Suppressor macrophage treated with lipopolysaccharide for 1 hour (primary cell): ENCODE measurements around the gene SEC61A2.

ENCODE experiments used
- DNase-seq, 3 donors: peaks; one replicate each; pipeline ENCODE4 v3.0.0-alpha.2; 2020 to 2022

SEC61A2 gene

GRCh38 chr10:12198156-12198555 lies 68.7 kb downstream of the SEC61A2 start:
- DNase-seq = peak in 2 of 3 donors; percentile 34 to 42

DNA sequence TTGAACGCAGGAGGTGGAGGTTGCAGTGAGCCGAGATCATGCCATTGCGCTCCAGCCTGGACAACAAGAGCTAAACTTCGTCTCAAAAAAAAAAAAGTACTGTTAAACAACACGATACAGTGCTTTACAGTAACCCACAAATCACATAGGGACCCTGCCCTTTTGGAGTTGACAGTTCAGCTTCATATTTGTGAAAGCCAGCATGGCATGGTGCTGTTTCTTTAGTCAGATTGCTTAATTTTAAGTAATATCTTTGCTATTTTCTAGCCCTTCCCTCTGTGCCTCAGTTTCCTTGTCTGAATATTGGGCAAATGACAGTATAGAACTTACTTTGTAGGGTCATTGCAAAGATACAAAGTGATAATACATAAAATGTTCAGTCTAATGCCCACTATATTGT lies 71.4 kb downstream of the SEC61A2 start:
- no peak for DNase-seq

GRCh38 chr10:12201543-12201942 lies 72.1 kb downstream of the SEC61A2 start:
- DNase-seq = no peak

DNA sequence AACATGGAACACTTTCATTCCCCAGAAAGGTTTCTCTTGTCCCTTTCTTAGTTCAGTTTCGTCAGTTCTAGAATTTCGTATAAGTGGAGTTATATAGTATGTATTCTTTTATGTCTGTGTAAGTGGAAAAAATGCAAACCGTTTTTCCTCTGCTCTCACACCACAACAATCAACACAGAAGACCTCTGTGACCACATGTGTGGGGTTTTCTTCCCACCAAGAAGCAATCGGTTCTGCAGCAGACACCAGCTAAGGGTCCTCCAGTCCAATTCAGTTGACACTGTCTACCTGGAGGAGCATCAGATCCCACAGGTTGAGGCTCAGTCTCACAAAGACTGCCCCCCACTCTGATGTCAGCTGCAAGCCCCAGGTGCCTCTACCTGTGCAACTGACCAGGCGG lies 72.7 kb downstream of the SEC61A2 start:
- no peak for DNase-seq

- DNase-seq = no peak
These were observed 75.6 kb downstream of the SEC61A2 start for GRCh38 chr10:12205082-12205481.

- no peak for DNase-seq
These were observed 77.6 kb downstream of the SEC61A2 start for GRCh38 chr10:12207114-12207513.

- DNase-seq = no peak
These were observed 79.0 kb downstream of the SEC61A2 start for GRCh38 chr10:12208460-12208859.

DNA sequence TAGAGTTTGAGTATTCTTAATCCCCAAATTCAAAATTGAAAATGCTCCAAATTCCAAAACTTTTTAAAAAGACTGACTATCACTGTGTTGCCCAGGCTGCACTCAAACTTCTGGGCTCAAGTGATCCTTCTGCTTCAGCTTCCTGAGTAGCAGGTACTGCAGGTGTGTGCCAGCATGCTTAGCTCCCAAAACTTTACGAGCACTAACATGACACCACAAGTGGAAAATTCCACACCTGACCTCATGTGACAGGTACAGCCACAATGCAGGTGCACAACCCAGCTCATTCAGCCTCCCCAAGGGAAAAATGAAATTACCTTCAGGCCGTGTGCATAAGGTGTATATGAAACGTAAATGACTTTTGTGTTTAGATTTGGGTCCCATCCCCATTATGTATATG lies 83.0 kb downstream of the SEC61A2 start:
- no peak for DNase-seq

- no peak for DNase-seq
These were observed 84.1 kb downstream of the SEC61A2 start for GRCh38 chr10:12213621-12214020.

- DNase-seq = no peak
These were observed 84.6 kb downstream of the SEC61A2 start for GRCh38 chr10:12214093-12214492.

DNA sequence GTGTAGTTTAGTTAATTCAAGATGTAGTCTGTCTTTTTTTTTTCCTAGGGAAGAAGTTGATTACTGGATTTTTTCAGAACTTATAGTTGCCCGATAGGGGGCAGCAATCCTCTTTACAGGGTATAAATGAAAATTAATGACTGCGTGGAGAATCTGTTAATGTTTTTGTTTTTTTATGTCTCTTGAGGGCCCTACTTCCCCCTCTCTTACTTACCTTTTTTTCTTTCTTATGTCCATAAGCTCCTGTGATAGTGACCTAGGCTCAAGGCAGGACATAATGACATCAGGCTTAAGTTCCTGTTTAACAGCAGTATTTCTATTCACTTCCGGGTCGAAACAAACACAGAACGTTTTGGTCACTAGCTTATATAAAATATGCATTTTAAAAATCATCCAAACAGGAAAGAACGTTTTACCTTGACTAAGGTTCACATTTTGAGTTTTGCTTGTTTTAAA lies 85.3 kb downstream of the SEC61A2 start:
- peak; percentile 57 to 81 (median 73) for DNase-seq
